Large intestine (tissue), 3 donors: Measurements from ENCODE around the gene NCOA7. TPM values are rescaled to one million over a fixed set of nuclear protein-coding genes. Genes with fewer than 3 reads are reported as not detected.
"Not testable (repeated sequence)": the region's sequence is repeated elsewhere in the genome, so short reads cannot be mapped to it uniquely, and the experiment has no call there.

Experiments
- DNase-seq, 2 donors: peaks; one replicate each; pipeline versions ENCODE4 v3.0.0 to v3.0.0-alpha.2; 2013
- H3K27ac ChIP-seq: one replicate; pipeline ENCODE4 v1.5.1; 2013; ENCODE audit warnings: low read length
- H3K27me3 ChIP-seq: 2 replicates; pipeline ENCODE4 v1.6.1; 2013; ENCODE audit warnings: low read length; ENCODE audit not compliant: control insufficient read depth, insufficient read depth
- H3K36me3 ChIP-seq: 2 replicates; pipeline ENCODE4 v1.6.1; 2013; ENCODE audit warnings: low read length; ENCODE audit not compliant: control insufficient read depth, insufficient read depth
- H3K4me1 ChIP-seq: one replicate; pipeline ENCODE4 v1.6.1; 2013; ENCODE audit warnings: low read length; ENCODE audit not compliant: control insufficient read depth, insufficient read depth
- H3K4me3 ChIP-seq: one replicate; pipeline ENCODE4 v1.5.1; 2013; ENCODE audit warnings: low read length
- H3K9me3 ChIP-seq: one replicate; pipeline ENCODE4 v1.6.1; 2013; ENCODE audit warnings: mild to moderate bottlenecking, low read depth, low read length, moderate library complexity; ENCODE audit not compliant: control insufficient read depth
- WGBS: methylation state at CpG from one replicate; pipeline ENCODE4 v1.1.5; 2013; ENCODE audit warnings: low lambda C conversion rate; ENCODE audit not compliant: insufficient coverage; 5-methylcytosine and 5-hydroxymethylcytosine counted together
- polyA plus RNA-seq: library from polyadenylated mRNA; unstranded; fragments of 120-200 nt; gene quantifications from one replicate; pipeline ENCODE4 v1.2.1, GENCODE V29; 2013

The NCOA7 gene
- polyA plus RNA-seq, 1 donor, result 78.7 TPM

GRCh38 chr6:125804264-125804663, 13.5 kb downstream of the NCOA7 start:
- Histone ChIP-seq H3K27ac (no peak overlapping the region), H3K36me3 (no peaks in the 10 kb centered on the region), H3K4me1 (peaks cover 28% of the 10 kb centered on the region), H3K27me3 (no peaks in the 10 kb centered on the region), H3K9me3 (no peaks in the 10 kb centered on the region), H3K4me3 (no peak overlapping the region)
- DNase-seq, result no peak

GRCh38 chr6:125804866-125805425, 14.2 kb downstream of the NCOA7 start:
- H3K9me3 ChIP-seq, H3K27me3 ChIP-seq, H3K36me3 ChIP-seq, H3K4me3 ChIP-seq, DNase-seq: not testable (repeated sequence)
- H3K27ac ChIP-seq, result peak overlapping the region; percentile 56
- 67% methylated on average over 1 of the region's 10 CpGs for WGBS
- H3K4me1 ChIP-seq, result peaks cover 24% of the 10 kb centered on the region

- Histone ChIP-seq H3K27me3 (no peaks in the 10 kb centered on the region), H3K27ac (peak overlapping the region; percentile 56), H3K4me3 (no peak overlapping the region), H3K4me1 (peaks cover 32% of the 10 kb centered on the region), H3K36me3 (no peaks in the 10 kb centered on the region), H3K9me3 (no peaks in the 10 kb centered on the region)
- 20% methylated on average over 1 of the region's 4 CpGs for WGBS
- DNase-seq, result no peak
Measured at GRCh38 chr6:125806813-125807212, 16.1 kb downstream of the NCOA7 start.

GRCh38 chr6:125807293-125807692, 16.5 kb downstream of the NCOA7 start:
- H3K36me3 ChIP-seq, result no peaks in the 10 kb centered on the region
- H3K27me3 ChIP-seq, result no peaks in the 10 kb centered on the region
- no peaks in the 10 kb centered on the region for H3K9me3 ChIP-seq
- DNase-seq, result no peak
- no peak overlapping the region for H3K4me3 ChIP-seq
- WGBS, result no CpG with 5 or more reads among the region's 4 CpGs
- H3K27ac ChIP-seq, result peak overlapping the region; percentile 56
- H3K4me1 ChIP-seq, result peaks cover 36% of the 10 kb centered on the region

- no peaks in the 10 kb centered on the region for H3K9me3 ChIP-seq
- H3K4me1 ChIP-seq, result peaks cover 42% of the 10 kb centered on the region
Measured at GRCh38 chr6:125808060-125808459, 17.3 kb downstream of the NCOA7 start.

GRCh38 chr6:125808591-125808990, 17.8 kb downstream of the NCOA7 start:
- Histone ChIP-seq H3K9me3 (no peaks in the 10 kb centered on the region), H3K4me1 (peaks cover 44% of the 10 kb centered on the region), H3K4me3 (no peak overlapping the region), H3K36me3 (no peaks in the 10 kb centered on the region), H3K27me3 (no peaks in the 10 kb centered on the region), H3K27ac (no peak overlapping the region)
- DNase-seq, result no peak

More at GRCh38 chr6:125808060-125808459, 17.3 kb downstream of the NCOA7 start:
- H3K36me3 ChIP-seq, result no peaks in the 10 kb centered on the region
- H3K4me3 ChIP-seq, result no peak overlapping the region
- H3K27ac ChIP-seq, result no peak overlapping the region
- no CpG with 5 or more reads among the region's 4 CpGs for WGBS
- H3K27me3 ChIP-seq, result no peaks in the 10 kb centered on the region
- DNase-seq, result no peak

GRCh38 chr6:125809570-125810170, 18.9 kb downstream of the NCOA7 start:
- Histone ChIP-seq H3K4me3 (no peak overlapping the region), H3K36me3 (no peaks in the 10 kb centered on the region), H3K4me1 (peaks cover 51% of the 10 kb centered on the region), H3K27me3 (no peaks in the 10 kb centered on the region), H3K27ac (no peak overlapping the region), H3K9me3 (no peaks in the 10 kb centered on the region)
- no peak for DNase-seq
- no CpG with 5 or more reads among the region's 3 CpGs for WGBS

GRCh38 chr6:125810445-125810844, 19.7 kb downstream of the NCOA7 start:
- Histone ChIP-seq H3K27me3 (no peaks in the 10 kb centered on the region), H3K27ac (peak overlapping the region; percentile 29), H3K4me3 (no peak overlapping the region), H3K9me3 (no peaks in the 10 kb centered on the region), H3K4me1 (peaks cover 53% of the 10 kb centered on the region), H3K36me3 (no peaks in the 10 kb centered on the region)
- DNase-seq, result no peak
- 100% methylated on average over 1 of the region's 1 CpG for WGBS

GRCh38 chr6:125811259-125811658, 20.5 kb downstream of the NCOA7 start:
- Histone ChIP-seq H3K36me3 (no peaks in the 10 kb centered on the region), H3K4me1 (peaks cover 51% of the 10 kb centered on the region), H3K27ac (peak overlapping the region; percentile 29), H3K9me3 (no peaks in the 10 kb centered on the region), H3K27me3 (no peaks in the 10 kb centered on the region), H3K4me3 (no peak overlapping the region)
- WGBS, result no CpG with 5 or more reads among the region's 5 CpGs
- DNase-seq, result peak in 1 of 2 donors; percentile 64

GRCh38 chr6:125812394-125813292, 21.9 kb downstream of the NCOA7 start:
- WGBS, result 80% methylated on average over 1 of the region's 10 CpGs
- peak overlapping the region; percentile 52 for H3K27ac ChIP-seq
- H3K9me3 ChIP-seq, result no peaks in the 10 kb centered on the region
- peaks cover 40% of the 10 kb centered on the region for H3K4me1 ChIP-seq
- no peaks in the 10 kb centered on the region for H3K36me3 ChIP-seq
- no peak overlapping the region for H3K4me3 ChIP-seq
- DNase-seq, result no peak
- H3K27me3 ChIP-seq, result no peaks in the 10 kb centered on the region
